GM23338 (cell line): ENCODE measurements around the gene C2orf92.

Experiments used
- CTCF ChIP-seq, 2 experiments: fragments of 200-600 bp in 1 of 2; sonication (generic) in 1 of 2; conservative IDR thresholded peaks; 2 replicates each; pipeline versions ENCODE4 v1.5.1 to v1.6.1; 2016 to 2017; ENCODE audit warnings: antibody characterized with exemption in 2 of 2, low read depth in 2 of 2, mild to moderate bottlenecking in 2 of 2, moderate library complexity in 1 of 2
- EZH2phosphoT487 ChIP-seq: fragments of 200-600 bp; sonication (generic); IDR thresholded peaks from one replicate; pipeline ENCODE4 v1.8.1; 2018; ENCODE audit warnings: antibody characterized with exemption; ENCODE audit not compliant: unreplicated experiment
- POLR2AphosphoS5 ChIP-seq: IDR thresholded peaks from 2 replicates; pipeline ENCODE4 v1.6.1; 2016; ENCODE audit warnings: antibody characterized with exemption, low read depth

GRCh38 chr2:97697252-97698235, 28.0 kb downstream of the C2orf92 start:
- TF ChIP-seq POLR2AphosphoS5 = no peak
- TF ChIP-seq EZH2phosphoT487 = no peak
- TF ChIP-seq CTCF (conservative IDR thresholded peaks at IDR 0.05; ENCODE audit: low read depth in 2 of 2) = peak; percentile 97
